Thyroid gland (tissue), 4 donors: Measurements from ENCODE around the gene POR.

ENCODE experiments used
- CTCF ChIP-seq, 6 experiments: fragments of 200-600 bp in 3 of 6; fragments of 450-650 bp in 3 of 6; sonication (generic) in 3 of 6; IDR thresholded peaks; one replicate each; pipeline ENCODE4 v1.5.1; 2016 to 2019; ENCODE audit warnings: antibody characterized with exemption in 6 of 6, mild to moderate bottlenecking in 2 of 6, inconsistent platforms in 1 of 6, moderate library complexity in 1 of 6
- POLR2A ChIP-seq, 2 donors: fragments of 450-650 bp; IDR thresholded peaks; one replicate each; pipeline ENCODE4 v1.6.1; 2017; ENCODE audit warnings: antibody characterized with exemption in 2 of 2, mild to moderate bottlenecking in 2 of 2, moderate library complexity in 1 of 2

- no peak for TF ChIP-seq CTCF (IDR thresholded peaks at IDR 0.05)
- no peak for TF ChIP-seq POLR2A (IDR thresholded peaks at IDR 0.05)
Observed at GRCh38 chr7:76016191-76016947, 101.4 kb downstream of the POR start.
